NB4 (cell line): ENCODE results near the gene RNU5B-1.

Experiments used
- DNase-seq: peaks from one replicate; pipeline ENCODE4 v3.0.0; 2010; ENCODE audit warnings: low read depth
- H3K4me3 ChIP-seq: one replicate; pipeline ENCODE4 v1.5.1; 2011; ENCODE audit warnings: mild to moderate bottlenecking, low read depth, low read length, moderate library complexity
- CTCF ChIP-seq: IDR thresholded peaks from one replicate; pipeline ENCODE4 v1.5.1; 2012; ENCODE audit warnings: low read depth, low read length
- MAX ChIP-seq: IDR thresholded peaks from 2 replicates; pipeline ENCODE4 v1.6.1; 2011; ENCODE audit warnings: low read depth, low read length
- MYC ChIP-seq: IDR thresholded peaks from 2 replicates; pipeline ENCODE4 v1.6.1; 2011; ENCODE audit warnings: low read depth, low read length
- POLR2A ChIP-seq: IDR thresholded peaks from 2 replicates; pipeline ENCODE4 v1.6.1; 2011; ENCODE audit warnings: mild to moderate bottlenecking; ENCODE audit not compliant: insufficient read length; ENCODE audit errors: extremely low read depth

The RNU5B-1 gene

GRCh38 chr15:65290228-65290627 lies 14.2 kb upstream of the RNU5B-1 start:
- DNase-seq, result no peak
- no peak overlapping the region for H3K4me3 ChIP-seq
- TF ChIP-seq MYC (no peak), POLR2A (no peak), MAX (no peak), CTCF (no peak)

GRCh38 chr15:65292938-65293518 lies 11.4 kb upstream of the RNU5B-1 start:
- TF ChIP-seq MYC (no peak), MAX (no peak), POLR2A (no peak), CTCF (no peak)
- no peak for DNase-seq
- H3K4me3 ChIP-seq, result no peak overlapping the region

GRCh38 chr15:65298731-65299130 lies 5.7 kb upstream of the RNU5B-1 start:
- H3K4me3 ChIP-seq, result no peak overlapping the region
- TF ChIP-seq CTCF (no peak), POLR2A (no peak), MYC (no peak), MAX (no peak)
- DNase-seq, result no peak

GRCh38 chr15:65300924-65301441 lies 3.5 kb upstream of the RNU5B-1 start:
- DNase-seq, result no peak
- no peak for TF ChIP-seq CTCF
- no peak for TF ChIP-seq MAX
- TF ChIP-seq MYC, result no peak
- no peak for TF ChIP-seq POLR2A
- no peak overlapping the region for H3K4me3 ChIP-seq

GRCh38 chr15:65302061-65302460 lies 2.4 kb upstream of the RNU5B-1 start:
- DNase-seq, result no peak
- TF ChIP-seq POLR2A (no peak), MAX (no peak), MYC (no peak), CTCF (no peak)

More at GRCh38 chr15:65302061-65302460, 2.4 kb upstream of the RNU5B-1 start:
- H3K4me3 ChIP-seq, result no peak overlapping the region
